Measurements from ENCODE around the gene RAB5B.

The RAB5B gene

GRCh38 chr12:55927588-55928502 lies 46.0 kb upstream of the RAB5B start, which contains the start of gene PYM1 (continued):
- no peak for TF ChIP-seq ZBTB6 (tag by site-specific recombination; IDR thresholded peaks at IDR 0.05)
- no peak for TF ChIP-seq ZNF777 (tag by site-specific recombination; IDR thresholded peaks at IDR 0.05; ENCODE audit: borderline replicate concordance)
- TF ChIP-seq ZNF701 (tag by site-specific recombination; IDR thresholded peaks at IDR 0.05), result no peak
- no peak for TF ChIP-seq ZNF433 (tag by site-specific recombination; IDR thresholded peaks at IDR 0.05; ENCODE audit: low read depth)
- 0 out of 2 replicates have a peak, but pooled peaks have one; percentile 12 for TF ChIP-seq ZSCAN16 (tag by site-specific recombination; IDR thresholded peaks at IDR 0.05)
- TF ChIP-seq ZFP3 (tag by site-specific recombination; IDR thresholded peaks at IDR 0.05; ENCODE audit: low read depth), result no peak
- TF ChIP-seq ZNF24 (tag by site-specific recombination; IDR thresholded peaks at IDR 0.05), result no peak
- TF ChIP-seq SP2 (tag by site-specific recombination; IDR thresholded peaks at IDR 0.05), result peak; percentile 78
- TF ChIP-seq SP7 (tag by site-specific recombination; IDR thresholded peaks at IDR 0.05), result 0 out of 2 replicates have a peak, but pooled peaks have one; percentile 9
- TF ChIP-seq ZNF292 (tag by site-specific recombination; IDR thresholded peaks at IDR 0.05; ENCODE audit: borderline replicate concordance, low read depth), result no peak
- TF ChIP-seq HOXC10 (CRISPR knock-in tag; IDR thresholded peaks at IDR 0.05), result no peak
- no peak for TF ChIP-seq KLF17 (tag by site-specific recombination; IDR thresholded peaks at IDR 0.05)
- no peak for TF ChIP-seq FEZF1 (tag by site-specific recombination; IDR thresholded peaks at IDR 0.05)
- no peak for TF ChIP-seq ZNF155 (tag by site-specific recombination; IDR thresholded peaks at IDR 0.05)
- no peak for TF ChIP-seq ZBTB1 (tag by site-specific recombination; IDR thresholded peaks at IDR 0.05)
- no peak for TF ChIP-seq ZSCAN18 (tag by site-specific recombination; IDR thresholded peaks at IDR 0.05)
- TF ChIP-seq ZNF521 (tag by site-specific recombination; IDR thresholded peaks at IDR 0.05), result no peak
- TF ChIP-seq ZNF529 (tag by site-specific recombination; IDR thresholded peaks at IDR 0.05; ENCODE audit: insufficient replicate concordance), result no peak
- no peak for TF ChIP-seq ZNF677 (tag by site-specific recombination; IDR thresholded peaks at IDR 0.05)

GRCh38 chr12:55929306-55929791 lies 44.5 kb upstream of the RAB5B start:
- POLR2A ChIA-PET, result interaction anchor here (1.0 to 4.4 kb wide), 3 partner anchors 78 to 100 kb away, joined by 3 to 42 read pairs (median 9); partner anchors contain the start of gene DNAJC14
- Histone ChIP-seq H3K4me3 (ENCODE audit: low read depth, low read length) (no peak overlapping the region), H3K4me1 (ENCODE audit: control insufficient read depth, insufficient read depth, low read length) (peaks cover 4% of the 10 kb centered on the region; the same call in 1 of the 2 replicates), H3K9me3 (ENCODE audit: control insufficient read depth, insufficient read depth, low read depth, low read length) (no peaks in the 10 kb centered on the region), H3K36me3 (ENCODE audit: control insufficient read depth in 2 of 2, insufficient read depth in 1 of 2, low read length in 2 of 2) (peaks cover 0 to 6% of the 10 kb centered on the region in 2 experiments; a peak in 2 of 3 replicates), H3K27ac (ENCODE audit: extremely low read depth, low read depth, low read length) (peak overlapping the region; percentile 19; the same call in 1 of the 2 replicates)
- CTCF ChIA-PET, result interaction anchor here (0.6 to 1.6 kb wide), 6 partner anchors 10 to 133 kb away, joined by 3 to 15 read pairs (median 4); no protein-coding TSS in a partner anchor
- TF ChIP-seq GFI1B (tag by site-specific recombination; IDR thresholded peaks at IDR 0.05), result no peak
